WTC11 (cell line): Measurements from ENCODE around the gene ZXDC. TPM values are rescaled to one million over a fixed set of nuclear protein-coding genes. Genes with fewer than 3 reads are reported as not detected.

ENCODE experiments used
- ATAC-seq: fragments of 200-7000 bp; cut with Tn5 transposase; 2 replicates; pipeline ENCODE4 v1.10.0; 2021; ENCODE audit warnings: mild to moderate bottlenecking, moderate library complexity
- CTCF ChIA-PET: fragments of 300-600 bp; sonication (Branson Sonifier 250); formaldehyde crosslinking; loops from one replicate; lab custom pipeline; 2021; ENCODE audit warnings: antibody characterized with exemption; lab: Charles Lee
- POLR2A ChIA-PET: fragments of 350-600 bp; sonication (Branson Sonifier 250); formaldehyde crosslinking; loops from one replicate; lab custom pipeline; 2021; ENCODE audit warnings: antibody characterized with exemption; lab: Charles Lee
- DNase-seq: peaks from one replicate; pipeline ENCODE4 v3.0.0; 2021; ENCODE audit warnings: low spot score
- H3K27ac Mint-ChIP-seq: 2 replicates; pipeline ENCODE4 v1.8.0; 2021; ENCODE audit warnings: mixed read lengths
- H3K27me3 Mint-ChIP-seq: 2 replicates; pipeline ENCODE4 v1.8.0; 2021; ENCODE audit warnings: low read depth, mild to moderate bottlenecking, moderate library complexity, mixed read lengths
- H3K36me3 Mint-ChIP-seq: 2 replicates; pipeline ENCODE4 v1.8.0; 2021; ENCODE audit warnings: mixed read lengths
- H3K4me1 Mint-ChIP-seq: 2 replicates; pipeline ENCODE4 v1.8.0; 2022; ENCODE audit warnings: mixed read lengths
- H3K4me3 Mint-ChIP-seq: 2 replicates; pipeline ENCODE4 v1.8.0; 2021; ENCODE audit warnings: mild to moderate bottlenecking, moderate library complexity, mixed read lengths
- H3K9me3 Mint-ChIP-seq: 2 replicates; pipeline ENCODE4 v1.8.0; 2021; ENCODE audit warnings: mixed read lengths
- ESRRA ChIP-seq: sonication (generic); formaldehyde crosslinking; IDR thresholded peaks from 2 replicates; pipeline ENCODE4 v1.8.1; 2022; ENCODE audit warnings: mild to moderate bottlenecking, missing genetic modification reagents, borderline replicate concordance
- FOXK1 ChIP-seq: sonication (generic); formaldehyde crosslinking; IDR thresholded peaks from 2 replicates; pipeline ENCODE4 v1.8.0; 2022; ENCODE audit warnings: mild to moderate bottlenecking, moderate library complexity, missing genetic modification reagents
- FOXP1 ChIP-seq: sonication (generic); formaldehyde crosslinking; IDR thresholded peaks from 2 replicates; pipeline ENCODE4 v1.8.0; 2022; ENCODE audit warnings: missing genetic modification reagents, mild to moderate bottlenecking, moderate library complexity, borderline replicate concordance
- GTF2I ChIP-seq: fragments of 250-450 bp; sonication (Bioruptor Pico); conservative IDR thresholded peaks from 2 replicates; pipeline ENCODE4 v1.4.0; 2021; ENCODE audit warnings: mild to moderate bottlenecking
- IRF2 ChIP-seq: sonication (generic); formaldehyde crosslinking; IDR thresholded peaks from 2 replicates; pipeline ENCODE4 v1.8.0; 2022; ENCODE audit warnings: low read depth, missing genetic modification reagents, borderline replicate concordance
- OVOL2 ChIP-seq: fragments of 250-450 bp; sonication (Bioruptor Pico); IDR thresholded peaks from 2 replicates; pipeline ENCODE4 v1.9.0; 2021; ENCODE audit warnings: mild to moderate bottlenecking, borderline replicate concordance
- SMAD4 ChIP-seq: sonication (generic); formaldehyde crosslinking; IDR thresholded peaks from 2 replicates; pipeline ENCODE4 v1.8.0; 2022; ENCODE audit warnings: mild to moderate bottlenecking, missing genetic modification reagents
- ZNF416 ChIP-seq: fragments of 250-450 bp; sonication (Bioruptor Pico); IDR thresholded peaks from 2 replicates; pipeline ENCODE4 v1.9.0; 2021; ENCODE audit warnings: mild to moderate bottlenecking, inconsistent platforms
- total RNA-seq: library from RNA; stranded (reverse); gene quantifications from 3 replicates; pipeline ENCODE4 v1.2.3, GENCODE V29; 2021
- TF ChIP-seq, protein P1 (sequence below): fragments of 200-600 bp; IDR thresholded peaks from 2 replicates; pipeline ENCODE4 v1.8.0; 2022; ENCODE audit warnings: antibody characterized with exemption
- TF ChIP-seq, protein P2 (sequence below): sonication (generic); formaldehyde crosslinking; IDR thresholded peaks from 2 replicates; pipeline ENCODE4 v1.8.1; 2023; ENCODE audit warnings: mild to moderate bottlenecking, missing genetic modification reagents, moderate library complexity
- TF ChIP-seq, protein P3 (sequence below): sonication (generic); formaldehyde crosslinking; conservative IDR thresholded peaks from 2 replicates; pipeline ENCODE4 v1.8.1; 2023; ENCODE audit warnings: mild to moderate bottlenecking, low read depth, missing genetic modification reagents, moderate library complexity
- TF ChIP-seq, protein P4 (sequence below): sonication (generic); formaldehyde crosslinking; IDR thresholded peaks from 2 replicates; pipeline ENCODE4 v1.8.0; 2023; ENCODE audit warnings: mild to moderate bottlenecking, missing genetic modification reagents
- TF ChIP-seq, protein P5 (sequence below): sonication (generic); formaldehyde crosslinking; IDR thresholded peaks from 2 replicates; pipeline ENCODE4 v1.8.1; 2022; ENCODE audit warnings: low read depth, missing genetic modification reagents, borderline replicate concordance
- TF ChIP-seq, protein P6 (sequence below): sonication (generic); formaldehyde crosslinking; IDR thresholded peaks from 2 replicates; pipeline ENCODE4 v1.8.0; 2022; ENCODE audit warnings: mild to moderate bottlenecking, missing genetic modification reagents

ZXDC gene
- total RNA-seq, 1 experiment from 2014 or later: 34.7 TPM

DNA sequence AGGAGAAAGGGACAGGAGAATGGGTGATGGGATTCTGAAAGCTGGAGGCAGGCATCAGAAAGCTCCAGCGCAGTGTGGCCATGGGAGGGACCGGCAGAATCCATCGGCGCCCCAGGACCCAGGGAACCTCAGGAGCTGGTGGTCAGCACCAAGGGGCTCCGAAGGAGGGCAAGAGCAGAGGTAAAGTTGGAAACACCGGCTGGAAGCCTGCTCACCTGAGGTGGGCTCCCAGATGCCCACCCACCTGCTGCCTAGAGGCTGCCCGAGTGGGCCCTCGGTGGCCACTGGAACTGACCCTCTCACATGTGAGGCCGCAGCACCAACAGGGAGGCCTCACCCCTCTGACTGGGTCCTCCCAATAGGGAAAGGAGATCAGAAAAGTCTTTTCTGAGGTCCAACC lies 10.3 kb upstream of the ZXDC start:
- CTCF ChIA-PET: interaction anchor here (1.6 to 2.7 kb wide), 2 partner anchors 10 to 24 kb away, joined by 6 to 8 read pairs; no protein-coding TSS in a partner anchor
- H3K36me3 Mint-ChIP-seq: no peaks in the 10 kb centered on the region
- POLR2A ChIA-PET: interaction anchor here (1.3 to 1.4 kb wide), 2 partner anchors 9 to 11 kb away, joined by 3 to 5 read pairs; no protein-coding TSS in a partner anchor
- peaks cover 39% of the 10 kb centered on the region for H3K4me1 Mint-ChIP-seq
- no peaks in the 10 kb centered on the region; the same call in 1 of the 2 replicates for H3K27me3 Mint-ChIP-seq
- H3K4me3 Mint-ChIP-seq: no peak overlapping the region
- no peak overlapping the region for H3K27ac Mint-ChIP-seq
- no peaks in the 10 kb centered on the region for H3K9me3 Mint-ChIP-seq
- DNase-seq: no peak
- TF ChIP-seq SMAD4 (CRISPR knock-in tag): no peak
- TF ChIP-seq, protein P1, sequence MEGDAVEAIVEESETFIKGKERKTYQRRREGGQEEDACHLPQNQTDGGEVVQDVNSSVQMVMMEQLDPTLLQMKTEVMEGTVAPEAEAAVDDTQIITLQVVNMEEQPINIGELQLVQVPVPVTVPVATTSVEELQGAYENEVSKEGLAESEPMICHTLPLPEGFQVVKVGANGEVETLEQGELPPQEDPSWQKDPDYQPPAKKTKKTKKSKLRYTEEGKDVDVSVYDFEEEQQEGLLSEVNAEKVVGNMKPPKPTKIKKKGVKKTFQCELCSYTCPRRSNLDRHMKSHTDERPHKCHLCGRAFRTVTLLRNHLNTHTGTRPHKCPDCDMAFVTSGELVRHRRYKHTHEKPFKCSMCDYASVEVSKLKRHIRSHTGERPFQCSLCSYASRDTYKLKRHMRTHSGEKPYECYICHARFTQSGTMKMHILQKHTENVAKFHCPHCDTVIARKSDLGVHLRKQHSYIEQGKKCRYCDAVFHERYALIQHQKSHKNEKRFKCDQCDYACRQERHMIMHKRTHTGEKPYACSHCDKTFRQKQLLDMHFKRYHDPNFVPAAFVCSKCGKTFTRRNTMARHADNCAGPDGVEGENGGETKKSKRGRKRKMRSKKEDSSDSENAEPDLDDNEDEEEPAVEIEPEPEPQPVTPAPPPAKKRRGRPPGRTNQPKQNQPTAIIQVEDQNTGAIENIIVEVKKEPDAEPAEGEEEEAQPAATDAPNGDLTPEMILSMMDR: no peak
- TF ChIP-seq ZNF416 (CRISPR knock-in tag): no peak
- TF ChIP-seq, protein P2, sequence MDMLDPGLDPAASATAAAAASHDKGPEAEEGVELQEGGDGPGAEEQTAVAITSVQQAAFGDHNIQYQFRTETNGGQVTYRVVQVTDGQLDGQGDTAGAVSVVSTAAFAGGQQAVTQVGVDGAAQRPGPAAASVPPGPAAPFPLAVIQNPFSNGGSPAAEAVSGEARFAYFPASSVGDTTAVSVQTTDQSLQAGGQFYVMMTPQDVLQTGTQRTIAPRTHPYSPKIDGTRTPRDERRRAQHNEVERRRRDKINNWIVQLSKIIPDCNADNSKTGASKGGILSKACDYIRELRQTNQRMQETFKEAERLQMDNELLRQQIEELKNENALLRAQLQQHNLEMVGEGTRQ (CRISPR knock-in tag): no peak
- TF ChIP-seq, protein P3, sequence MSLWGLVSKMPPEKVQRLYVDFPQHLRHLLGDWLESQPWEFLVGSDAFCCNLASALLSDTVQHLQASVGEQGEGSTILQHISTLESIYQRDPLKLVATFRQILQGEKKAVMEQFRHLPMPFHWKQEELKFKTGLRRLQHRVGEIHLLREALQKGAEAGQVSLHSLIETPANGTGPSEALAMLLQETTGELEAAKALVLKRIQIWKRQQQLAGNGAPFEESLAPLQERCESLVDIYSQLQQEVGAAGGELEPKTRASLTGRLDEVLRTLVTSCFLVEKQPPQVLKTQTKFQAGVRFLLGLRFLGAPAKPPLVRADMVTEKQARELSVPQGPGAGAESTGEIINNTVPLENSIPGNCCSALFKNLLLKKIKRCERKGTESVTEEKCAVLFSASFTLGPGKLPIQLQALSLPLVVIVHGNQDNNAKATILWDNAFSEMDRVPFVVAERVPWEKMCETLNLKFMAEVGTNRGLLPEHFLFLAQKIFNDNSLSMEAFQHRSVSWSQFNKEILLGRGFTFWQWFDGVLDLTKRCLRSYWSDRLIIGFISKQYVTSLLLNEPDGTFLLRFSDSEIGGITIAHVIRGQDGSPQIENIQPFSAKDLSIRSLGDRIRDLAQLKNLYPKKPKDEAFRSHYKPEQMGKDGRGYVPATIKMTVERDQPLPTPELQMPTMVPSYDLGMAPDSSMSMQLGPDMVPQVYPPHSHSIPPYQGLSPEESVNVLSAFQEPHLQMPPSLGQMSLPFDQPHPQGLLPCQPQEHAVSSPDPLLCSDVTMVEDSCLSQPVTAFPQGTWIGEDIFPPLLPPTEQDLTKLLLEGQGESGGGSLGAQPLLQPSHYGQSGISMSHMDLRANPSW (CRISPR knock-in tag): no peak
- TF ChIP-seq OVOL2 (CRISPR knock-in tag): no peak
- no peak for TF ChIP-seq IRF2 (CRISPR knock-in tag)
- TF ChIP-seq, protein P4, sequence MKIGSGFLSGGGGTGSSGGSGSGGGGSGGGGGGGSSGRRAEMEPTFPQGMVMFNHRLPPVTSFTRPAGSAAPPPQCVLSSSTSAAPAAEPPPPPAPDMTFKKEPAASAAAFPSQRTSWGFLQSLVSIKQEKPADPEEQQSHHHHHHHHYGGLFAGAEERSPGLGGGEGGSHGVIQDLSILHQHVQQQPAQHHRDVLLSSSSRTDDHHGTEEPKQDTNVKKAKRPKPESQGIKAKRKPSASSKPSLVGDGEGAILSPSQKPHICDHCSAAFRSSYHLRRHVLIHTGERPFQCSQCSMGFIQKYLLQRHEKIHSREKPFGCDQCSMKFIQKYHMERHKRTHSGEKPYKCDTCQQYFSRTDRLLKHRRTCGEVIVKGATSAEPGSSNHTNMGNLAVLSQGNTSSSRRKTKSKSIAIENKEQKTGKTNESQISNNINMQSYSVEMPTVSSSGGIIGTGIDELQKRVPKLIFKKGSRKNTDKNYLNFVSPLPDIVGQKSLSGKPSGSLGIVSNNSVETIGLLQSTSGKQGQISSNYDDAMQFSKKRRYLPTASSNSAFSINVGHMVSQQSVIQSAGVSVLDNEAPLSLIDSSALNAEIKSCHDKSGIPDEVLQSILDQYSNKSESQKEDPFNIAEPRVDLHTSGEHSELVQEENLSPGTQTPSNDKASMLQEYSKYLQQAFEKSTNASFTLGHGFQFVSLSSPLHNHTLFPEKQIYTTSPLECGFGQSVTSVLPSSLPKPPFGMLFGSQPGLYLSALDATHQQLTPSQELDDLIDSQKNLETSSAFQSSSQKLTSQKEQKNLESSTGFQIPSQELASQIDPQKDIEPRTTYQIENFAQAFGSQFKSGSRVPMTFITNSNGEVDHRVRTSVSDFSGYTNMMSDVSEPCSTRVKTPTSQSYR: no peak
- TF ChIP-seq GTF2I: no peak
- no peak for TF ChIP-seq FOXP1 (CRISPR knock-in tag)
- ATAC-seq: no peak

DNA sequence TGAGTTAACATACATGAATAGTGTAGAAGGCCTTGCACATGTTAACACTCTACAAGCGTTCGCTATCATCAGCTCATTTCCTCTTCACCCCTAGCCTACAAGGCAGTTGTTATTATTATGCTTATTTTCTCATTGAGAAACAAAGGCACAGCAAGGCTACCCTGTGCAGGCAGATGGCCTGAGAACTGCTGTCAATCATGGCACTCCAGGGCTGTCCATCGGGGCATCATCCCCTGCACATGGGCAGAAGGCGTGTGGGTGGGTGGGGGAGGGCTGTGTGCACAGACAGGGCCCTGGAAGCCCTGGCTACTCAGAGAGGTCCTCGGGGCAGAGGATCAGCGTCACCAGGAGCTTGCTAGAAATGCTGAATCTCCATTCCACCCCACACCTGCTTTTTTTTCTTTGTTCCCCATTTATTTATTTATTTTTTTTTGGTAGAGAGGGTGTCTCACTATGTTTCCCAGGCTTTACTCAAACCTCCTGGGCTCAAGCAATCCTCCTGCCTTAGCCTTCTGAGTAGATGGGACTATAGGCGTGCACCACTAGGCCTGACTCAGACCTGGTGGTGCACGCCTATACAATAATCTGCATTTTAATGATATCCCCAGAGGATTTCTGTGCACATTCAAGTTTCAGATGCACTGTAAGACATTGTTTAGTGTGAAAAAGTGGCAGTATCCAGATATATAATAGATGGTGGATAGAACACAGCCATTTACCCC lies 9.6 kb upstream of the ZXDC start:
- CTCF ChIA-PET: interaction anchor here (0.5 to 1.9 kb wide), 5 partner anchors 9 to 1090 kb away, joined by 3 to 7 read pairs (median 4); partner anchors contain the start of gene CHST13
- peaks cover 36% of the 10 kb centered on the region for H3K4me1 Mint-ChIP-seq
- no peaks in the 10 kb centered on the region for H3K36me3 Mint-ChIP-seq
- TF ChIP-seq ESRRA (no peak), FOXK1 (CRISPR knock-in tag) (0 out of 2 replicates have a peak, but pooled peaks have one; percentile 24)
- TF ChIP-seq, protein P5, sequence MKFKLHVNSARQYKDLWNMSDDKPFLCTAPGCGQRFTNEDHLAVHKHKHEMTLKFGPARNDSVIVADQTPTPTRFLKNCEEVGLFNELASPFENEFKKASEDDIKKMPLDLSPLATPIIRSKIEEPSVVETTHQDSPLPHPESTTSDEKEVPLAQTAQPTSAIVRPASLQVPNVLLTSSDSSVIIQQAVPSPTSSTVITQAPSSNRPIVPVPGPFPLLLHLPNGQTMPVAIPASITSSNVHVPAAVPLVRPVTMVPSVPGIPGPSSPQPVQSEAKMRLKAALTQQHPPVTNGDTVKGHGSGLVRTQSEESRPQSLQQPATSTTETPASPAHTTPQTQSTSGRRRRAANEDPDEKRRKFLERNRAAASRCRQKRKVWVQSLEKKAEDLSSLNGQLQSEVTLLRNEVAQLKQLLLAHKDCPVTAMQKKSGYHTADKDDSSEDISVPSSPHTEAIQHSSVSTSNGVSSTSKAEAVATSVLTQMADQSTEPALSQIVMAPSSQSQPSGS: no peak
- TF ChIP-seq, protein P6, sequence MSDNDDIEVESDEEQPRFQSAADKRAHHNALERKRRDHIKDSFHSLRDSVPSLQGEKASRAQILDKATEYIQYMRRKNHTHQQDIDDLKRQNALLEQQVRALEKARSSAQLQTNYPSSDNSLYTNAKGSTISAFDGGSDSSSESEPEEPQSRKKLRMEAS (CRISPR knock-in tag): 0 out of 2 replicates have a peak, but pooled peaks have one; percentile 22
- no peak overlapping the region for H3K4me3 Mint-ChIP-seq
- peak; percentile 52 for ATAC-seq
- no peak for DNase-seq
- POLR2A ChIA-PET: interaction anchor here (0.9 to 1.4 kb wide), 3 partner anchors 9 to 136 kb away, joined by 3 to 5 read pairs (median 3); no protein-coding TSS in a partner anchor
- no peaks in the 10 kb centered on the region; the same call in 1 of the 2 replicates for H3K27me3 Mint-ChIP-seq
- no peaks in the 10 kb centered on the region for H3K9me3 Mint-ChIP-seq
- H3K27ac Mint-ChIP-seq: no peak overlapping the region
